Left ventricle myocardium inferior (tissue), 1 donor: ENCODE results near the gene IMPACT. TPM values are rescaled to one million over a fixed set of nuclear protein-coding genes. Genes with fewer than 3 reads are reported as not detected.

Source experiments
- DNase-seq: peaks from one replicate; pipeline ENCODE4 v3.0.0-alpha.2; 2020
- H3K27ac ChIP-seq: fragments of 200-600 bp; replicated peaks from 2 replicates; pipeline ENCODE4 v1.8.0; 2021
- H3K27me3 ChIP-seq: fragments of 200-600 bp; 2 replicates; pipeline ENCODE4 v1.8.0; 2021; ENCODE audit warnings: low read depth
- H3K36me3 ChIP-seq: fragments of 200-600 bp; 2 replicates; pipeline ENCODE4 v1.8.0; 2021
- H3K4me1 ChIP-seq: fragments of 200-600 bp; 2 replicates; pipeline ENCODE4 v1.8.0; 2021
- H3K4me3 ChIP-seq: fragments of 200-600 bp; 2 replicates; pipeline ENCODE4 v1.8.0; 2021; ENCODE audit warnings: mild to moderate bottlenecking, moderate library complexity
- H3K9me3 ChIP-seq: fragments of 200-600 bp; replicated peaks from 2 replicates; pipeline ENCODE4 v1.8.0; 2021
- intact Hi-C: fragments of 100-400 bp; cut with micrococcal nuclease; formaldehyde crosslinking; loops from one replicate; pipeline ENCODE4 v1.11.0; 2022
- total RNA-seq: library from RNA; stranded (reverse); fragmentation: NEBNext Ultra II Directional; extraction: Animal tissue kit (Norgen Biotek cat#: 25700); gene quantifications from one replicate; pipeline ENCODE4 v1.2.1, GENCODE V29; 2021
- TF ChIP-seq, protein P1 (sequence below): fragments of 200-600 bp; IDR thresholded peaks from 2 replicates; pipeline ENCODE4 v1.8.0; 2021; ENCODE audit warnings: antibody characterized with exemption, mild to moderate bottlenecking, borderline replicate concordance
- donor health status: DM: no; HTN: yes; CAD: no; lungs with severe emphysema.

IMPACT gene
- total RNA-seq, 1 donor from 2014 or later = 20.2 TPM

- no peaks in the 10 kb centered on the region for H3K36me3 ChIP-seq
- TF ChIP-seq, protein P1, sequence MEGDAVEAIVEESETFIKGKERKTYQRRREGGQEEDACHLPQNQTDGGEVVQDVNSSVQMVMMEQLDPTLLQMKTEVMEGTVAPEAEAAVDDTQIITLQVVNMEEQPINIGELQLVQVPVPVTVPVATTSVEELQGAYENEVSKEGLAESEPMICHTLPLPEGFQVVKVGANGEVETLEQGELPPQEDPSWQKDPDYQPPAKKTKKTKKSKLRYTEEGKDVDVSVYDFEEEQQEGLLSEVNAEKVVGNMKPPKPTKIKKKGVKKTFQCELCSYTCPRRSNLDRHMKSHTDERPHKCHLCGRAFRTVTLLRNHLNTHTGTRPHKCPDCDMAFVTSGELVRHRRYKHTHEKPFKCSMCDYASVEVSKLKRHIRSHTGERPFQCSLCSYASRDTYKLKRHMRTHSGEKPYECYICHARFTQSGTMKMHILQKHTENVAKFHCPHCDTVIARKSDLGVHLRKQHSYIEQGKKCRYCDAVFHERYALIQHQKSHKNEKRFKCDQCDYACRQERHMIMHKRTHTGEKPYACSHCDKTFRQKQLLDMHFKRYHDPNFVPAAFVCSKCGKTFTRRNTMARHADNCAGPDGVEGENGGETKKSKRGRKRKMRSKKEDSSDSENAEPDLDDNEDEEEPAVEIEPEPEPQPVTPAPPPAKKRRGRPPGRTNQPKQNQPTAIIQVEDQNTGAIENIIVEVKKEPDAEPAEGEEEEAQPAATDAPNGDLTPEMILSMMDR = no peak
- H3K4me1 ChIP-seq = peaks cover 22% of the 10 kb centered on the region
- peak overlapping the region; percentile 87 for H3K27ac ChIP-seq
- peak overlapping the region; percentile 74 for H3K4me3 ChIP-seq
- no peak for DNase-seq
- H3K9me3 ChIP-seq = no peaks in the 10 kb centered on the region
- intact Hi-C loops = no loop called here
- H3K27me3 ChIP-seq = no peaks in the 10 kb centered on the region
Measured at GRCh38 chr18:24398540-24398939, 27.9 kb upstream of the IMPACT start.

DNA sequence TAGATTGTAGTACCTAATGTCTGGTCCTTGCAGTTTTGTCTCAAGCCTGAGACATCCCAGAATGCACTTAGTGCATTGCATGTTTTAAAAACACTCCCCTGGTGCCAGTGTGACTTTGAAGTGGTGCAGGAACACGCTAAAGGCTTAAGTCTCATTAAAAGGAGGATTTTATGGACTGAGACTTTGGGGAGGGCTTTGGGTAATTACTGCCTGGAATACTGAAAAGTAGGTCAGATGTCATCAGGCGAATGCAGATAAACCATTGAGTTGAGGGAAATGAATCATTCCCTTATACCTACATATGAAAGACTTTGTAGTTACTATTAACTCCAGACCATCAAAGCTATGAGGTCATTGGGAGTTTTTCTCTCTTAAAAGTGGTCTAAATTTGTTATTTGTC lies 25.9 kb upstream of the IMPACT start:
- TF ChIP-seq, protein P1 = no peak
- no peak overlapping the region for H3K4me3 ChIP-seq
- no peaks in the 10 kb centered on the region for H3K9me3 ChIP-seq
- intact Hi-C loops = no loop called here
- H3K4me1 ChIP-seq = peaks cover 22% of the 10 kb centered on the region
- DNase-seq = no peak
- no peaks in the 10 kb centered on the region for H3K36me3 ChIP-seq
- peaks cover 7% of the 10 kb centered on the region for H3K27me3 ChIP-seq
- no peak overlapping the region for H3K27ac ChIP-seq

GRCh38 chr18:24402209-24402785 lies 24.2 kb upstream of the IMPACT start:
- DNase-seq = no peak
- intact Hi-C loops = no loop called here
- TF ChIP-seq, protein P1 = peak; percentile 40

DNA sequence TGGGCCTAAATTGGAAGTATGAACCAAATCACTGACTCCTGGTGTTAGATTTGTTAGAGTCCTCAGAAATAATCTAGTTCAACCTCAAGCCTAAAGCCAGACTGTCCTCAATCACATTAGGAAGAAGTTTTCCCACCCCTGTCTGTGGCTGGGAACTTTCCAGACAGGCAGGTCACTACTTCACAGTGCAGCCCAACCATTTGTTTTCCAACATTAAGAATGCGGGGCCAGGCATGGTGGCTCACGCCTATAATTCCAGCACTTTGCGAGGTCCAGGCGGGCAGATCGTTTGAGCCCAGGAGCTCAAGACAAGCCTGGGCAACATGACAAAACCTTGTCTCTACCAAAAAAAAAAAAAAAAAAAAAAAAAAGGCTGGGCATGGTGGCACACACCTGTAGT lies 23.4 kb upstream of the IMPACT start:
- H3K36me3 ChIP-seq = no peaks in the 10 kb centered on the region
- H3K4me1 ChIP-seq = peaks cover 9% of the 10 kb centered on the region
- TF ChIP-seq, protein P1 = no peak
- H3K27me3 ChIP-seq = peaks cover 27% of the 10 kb centered on the region
- no peaks in the 10 kb centered on the region for H3K9me3 ChIP-seq
- DNase-seq = no peak
- H3K27ac ChIP-seq = no peak overlapping the region
- intact Hi-C loops = no loop called here
- H3K4me3 ChIP-seq = no peak overlapping the region

More at GRCh38 chr18:24402209-24402785, 24.2 kb upstream of the IMPACT start:
- Histone ChIP-seq H3K27ac (no peak overlapping the region), H3K36me3 (no peaks in the 10 kb centered on the region), H3K9me3 (no peaks in the 10 kb centered on the region), H3K4me3 (no peak overlapping the region), H3K27me3 (peaks cover 19% of the 10 kb centered on the region), H3K4me1 (peaks cover 15% of the 10 kb centered on the region)

DNA sequence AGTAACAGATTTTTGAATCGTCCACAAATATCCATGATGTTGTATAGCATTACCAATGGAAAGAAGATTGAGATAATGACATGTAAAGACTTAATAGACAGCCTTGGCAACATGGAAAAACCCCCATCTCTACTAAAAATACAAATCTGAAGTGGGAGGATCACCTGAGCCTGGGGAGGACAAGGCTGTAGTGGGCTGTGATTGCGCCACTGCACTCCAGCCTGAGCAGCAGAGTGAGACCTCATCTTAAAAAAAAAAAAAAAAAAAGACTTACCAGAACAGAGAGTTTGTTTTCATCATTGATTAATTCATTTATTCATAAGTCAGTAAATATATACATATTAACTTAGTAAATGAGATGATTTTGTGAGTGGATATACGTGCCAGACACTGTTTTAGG lies 21.9 kb upstream of the IMPACT start:
- intact Hi-C loops = no loop called here
- Histone ChIP-seq H3K4me3 (no peak overlapping the region), H3K9me3 (no peaks in the 10 kb centered on the region), H3K27me3 (peaks cover 40% of the 10 kb centered on the region), H3K36me3 (no peaks in the 10 kb centered on the region), H3K27ac (no peak overlapping the region), H3K4me1 (peaks cover under 1% of the 10 kb centered on the region)
- DNase-seq = no peak
- TF ChIP-seq, protein P1 = no peak
